Activated CD8-positive, alpha-beta memory T cell treated with anti-CD3 and anti-CD28 coated beads, Interleukin-2, amount 50 U/mL, for 24 hours (primary cell): ENCODE measurements around the gene PABPC4L.
"Not testable (repeated sequence)": the region's sequence is repeated elsewhere in the genome, so short reads cannot be mapped to it uniquely, and the experiment has no call there.

ENCODE experiments used
- DNase-seq: peaks from one replicate; pipeline ENCODE4 v3.0.0-alpha.2; 2020; ENCODE audit errors: extremely low read depth

PABPC4L gene

GRCh38 chr4:134201216-134202161, at the start of gene PABPC4L:
PABPC4L (minus strand) TSS chr4:134201789; CDS start chr4:134201019, 770 bp downstream.
- no peak for DNase-seq

- no peak for DNase-seq
These were observed 49.7 kb upstream of the PABPC4L start for GRCh38 chr4:134251322-134251721.

- DNase-seq, result no peak
These were observed 42.4 kb upstream of the PABPC4L start for GRCh38 chr4:134243742-134244713.

- no peak for DNase-seq
These were observed 17.5 kb upstream of the PABPC4L start for GRCh38 chr4:134219043-134219442.

GRCh38 chr4:134216411-134216810, 14.8 kb upstream of the PABPC4L start:
- no peak for DNase-seq

- DNase-seq, result no peak
These were observed 14.2 kb upstream of the PABPC4L start for GRCh38 chr4:134215620-134216344.

- DNase-seq, result not testable (repeated sequence)
These were observed 6.4 kb upstream of the PABPC4L start for GRCh38 chr4:134207955-134208354.

- DNase-seq, result no peak
These were observed 772 bp upstream of the PABPC4L start for GRCh38 chr4:134202166-134202956.

GRCh38 chr4:134200811-134201215, 776 bp downstream of the PABPC4L start:
- DNase-seq, result no peak

GRCh38 chr4:134189949-134190348, 11.6 kb downstream of the PABPC4L start:
- DNase-seq, result no peak

- DNase-seq, result no peak
These were observed 12.1 kb downstream of the PABPC4L start for GRCh38 chr4:134189480-134189879.

- DNase-seq, result no peak
These were observed 22.9 kb downstream of the PABPC4L start for GRCh38 chr4:134178706-134179105.

- no peak for DNase-seq
These were observed 27.3 kb downstream of the PABPC4L start for GRCh38 chr4:134174271-134174670.

- DNase-seq, result no peak
These were observed 41.4 kb downstream of the PABPC4L start for GRCh38 chr4:134160211-134160610.

GRCh38 chr4:134154097-134154496, 47.5 kb downstream of the PABPC4L start:
- DNase-seq, result no peak

- no peak for DNase-seq
These were observed 53.6 kb downstream of the PABPC4L start for GRCh38 chr4:134147941-134148340.
